Spleen (tissue), 11 donors: Measurements from ENCODE around the gene FAF1. TPM values are rescaled to one million over a fixed set of nuclear protein-coding genes. Genes with fewer than 3 reads are reported as not detected.
"Not testable (repeated sequence)": the region's sequence is repeated elsewhere in the genome, so short reads cannot be mapped to it uniquely, and the experiment has no call there.

Experiments
- DNase-seq: peaks from one replicate; pipeline ENCODE4 v3.0.0-alpha.2; 2020
- H3K27ac ChIP-seq, 8 donors: fragments of 200-600 bp; sonication (generic) in 7 of 8; 1 replicate in 4 of 8; 2 replicates in 4 of 8; pipeline versions ENCODE4 v1.5.0 to v1.8.0; 2016 to 2021; ENCODE audit warnings: inconsistent platforms in 4 of 8, mild to moderate bottlenecking in 4 of 8, moderate library complexity in 1 of 8
- H3K27me3 ChIP-seq, 7 donors: fragments of 200-600 bp; sonication (generic) in 6 of 7; replicated peaks in 1 of 7; 1 replicate in 4 of 7; 2 replicates in 3 of 7; pipeline versions ENCODE4 v1.5.0 to v1.8.0; 2016 to 2021; ENCODE audit warnings: inconsistent platforms in 3 of 7, mild to moderate bottlenecking in 1 of 7
- H3K36me3 ChIP-seq, 6 donors: fragments of 200-600 bp; sonication (generic) in 5 of 6; 1 replicate in 4 of 6; 2 replicates in 2 of 6; pipeline versions ENCODE4 v1.5.0 to v1.8.0; 2016 to 2021; ENCODE audit warnings: inconsistent platforms in 2 of 6
- H3K4me1 ChIP-seq, 6 donors: fragments of 200-600 bp; sonication (generic) in 5 of 6; 1 replicate in 3 of 6; 2 replicates in 3 of 6; pipeline versions ENCODE4 v1.5.0 to v1.8.0; 2016 to 2021; ENCODE audit warnings: inconsistent platforms in 3 of 6
- H3K4me3 ChIP-seq, 8 donors: fragments of 200-600 bp; sonication (generic) in 7 of 8; 1 replicate in 4 of 8; 2 replicates in 4 of 8; pipeline versions ENCODE4 v1.5.0 to v1.8.0; 2016 to 2021; ENCODE audit warnings: inconsistent platforms in 4 of 8, mild to moderate bottlenecking in 4 of 8, moderate library complexity in 2 of 8
- H3K9me3 ChIP-seq, 8 donors: fragments of 200-600 bp; sonication (generic) in 7 of 8; 1 replicate in 4 of 8; 2 replicates in 4 of 8; pipeline versions ENCODE4 v1.5.0 to v1.8.0; 2016 to 2021; ENCODE audit warnings: inconsistent platforms in 4 of 8
- POLR2A ChIP-seq, 3 donors: fragments of 450-650 bp; IDR thresholded peaks; one replicate each; pipeline ENCODE4 v1.5.1; 2017; ENCODE audit warnings: antibody characterized with exemption in 3 of 3, mild to moderate bottlenecking in 1 of 3
- POLR2AphosphoS5 ChIP-seq, 3 donors: sonication (generic); formaldehyde crosslinking; IDR thresholded peaks; one replicate each; pipeline ENCODE4 v1.5.1; 2017; ENCODE audit warnings: antibody characterized with exemption in 3 of 3
- WGBS, 5 donors: extraction: QIAGEN DNeasy Blood & Tissue Kit in 3 of 5; methylation state at CpG; one replicate each; pipeline versions ENCODE4 v1.1.5 to v1.1.7; 2013 to 2018; 5-methylcytosine and 5-hydroxymethylcytosine counted together
- intact Hi-C: fragments of 100-400 bp; cut with DNase I; formaldehyde crosslinking; loops from one replicate; pipeline ENCODE4 v1.15.0; 2023; ENCODE audit warnings: low total_unique reads
- polyA plus RNA-seq, 3 donors: library from polyadenylated mRNA; stranded (reverse); fragments of 200-250 nt; gene quantifications; one replicate each; pipeline ENCODE4 v1.2.1, GENCODE V29; 2013
- total RNA-seq, 7 donors: library from RNA; depleted of rRNA in 3 of 7; stranded (reverse); fragments of >200 nt in 3 of 7; fragmentation: NEBNext Ultra II Directional in 4 of 7; extraction: Animal tissue kit (Norgen Biotek cat#: 25700) in 4 of 7; gene quantifications; one replicate each; pipeline versions ENCODE4 v1.1.0 to v1.2.1, GENCODE V29; 2016 to 2021
- TF ChIP-seq, protein P1 (sequence below), 11 experiments: fragments of 200-600 bp in 7 of 11; fragments of 450-650 bp in 4 of 11; sonication (generic) in 4 of 11; IDR thresholded peaks in 8 of 11; conservative IDR thresholded peaks in 3 of 11; 1 replicate in 7 of 11; 2 replicates in 4 of 11; pipeline versions ENCODE4 v1.4.0 to v1.8.0; 2016 to 2021; ENCODE audit warnings: antibody characterized with exemption in 11 of 11, inconsistent platforms in 4 of 11, mild to moderate bottlenecking in 1 of 11
- donor health status: healthy with polysubstance abuse.
- donor health status: DM: no; HTN: no; CAD: no; lungs with moderate emphysema.
- donor health status: DM: no; HTN: no; CAD: no.
- donor health status: Bipolar disorder and iron deficiency.
- donor health status: healthy.
- donor health status: DM: no; HTN: no; CAD: no.
- donor health status: DM: yes; HTN: yes; CAD: no.

Gene FAF1
- total and polyA plus RNA-seq, 10 donors: 16.7 to 58.7 (median 40.0) TPM

DNA sequence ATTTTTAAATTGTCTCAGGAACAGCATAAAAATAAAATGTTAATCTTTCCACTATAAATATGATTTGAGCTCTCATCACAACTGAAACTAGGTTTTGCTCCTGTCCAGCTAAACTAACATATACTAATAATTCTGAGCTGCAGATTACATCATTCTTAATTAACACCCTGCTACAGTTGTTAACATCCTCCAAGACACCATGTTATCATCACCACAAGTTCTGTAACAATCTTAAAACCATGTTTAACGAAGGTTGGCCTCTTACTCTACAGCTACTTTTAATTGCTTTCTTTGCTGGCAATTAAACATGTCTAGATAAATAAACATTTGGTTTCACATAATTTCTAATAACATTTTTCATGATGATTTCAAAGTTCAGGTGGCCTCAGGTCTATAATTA, 240.9 kb downstream of the FAF1 start:
- Histone ChIP-seq H3K27ac (no peak overlapping the region), H3K9me3 (peaks cover 0 to 8% (median 5%) of the 10 kb centered on the region in 8 donors), H3K4me3 (no peak overlapping the region), H3K27me3 (no peaks in the 10 kb centered on the region), H3K4me1 (peaks cover 0 to 26% (median 11%) of the 10 kb centered on the region in 6 donors), H3K36me3 (peaks cover 0 to 18% (median 0%) of the 10 kb centered on the region in 6 donors)
- intact Hi-C loops: no loop called here
- WGBS, 5 donors: 92 to 96% (median 95%) methylated on average over 1 of the region's 1 CpG
- TF ChIP-seq POLR2A (IDR thresholded peaks at IDR 0.05) (no peak), POLR2AphosphoS5 (IDR thresholded peaks at IDR 0.05) (no peak)
- TF ChIP-seq, protein P1, sequence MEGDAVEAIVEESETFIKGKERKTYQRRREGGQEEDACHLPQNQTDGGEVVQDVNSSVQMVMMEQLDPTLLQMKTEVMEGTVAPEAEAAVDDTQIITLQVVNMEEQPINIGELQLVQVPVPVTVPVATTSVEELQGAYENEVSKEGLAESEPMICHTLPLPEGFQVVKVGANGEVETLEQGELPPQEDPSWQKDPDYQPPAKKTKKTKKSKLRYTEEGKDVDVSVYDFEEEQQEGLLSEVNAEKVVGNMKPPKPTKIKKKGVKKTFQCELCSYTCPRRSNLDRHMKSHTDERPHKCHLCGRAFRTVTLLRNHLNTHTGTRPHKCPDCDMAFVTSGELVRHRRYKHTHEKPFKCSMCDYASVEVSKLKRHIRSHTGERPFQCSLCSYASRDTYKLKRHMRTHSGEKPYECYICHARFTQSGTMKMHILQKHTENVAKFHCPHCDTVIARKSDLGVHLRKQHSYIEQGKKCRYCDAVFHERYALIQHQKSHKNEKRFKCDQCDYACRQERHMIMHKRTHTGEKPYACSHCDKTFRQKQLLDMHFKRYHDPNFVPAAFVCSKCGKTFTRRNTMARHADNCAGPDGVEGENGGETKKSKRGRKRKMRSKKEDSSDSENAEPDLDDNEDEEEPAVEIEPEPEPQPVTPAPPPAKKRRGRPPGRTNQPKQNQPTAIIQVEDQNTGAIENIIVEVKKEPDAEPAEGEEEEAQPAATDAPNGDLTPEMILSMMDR (IDR thresholded peaks at IDR 0.05 in 8 of 11, conservative IDR thresholded peaks at IDR 0.05 in 3 of 11): no peak
- DNase-seq: no peak

DNA sequence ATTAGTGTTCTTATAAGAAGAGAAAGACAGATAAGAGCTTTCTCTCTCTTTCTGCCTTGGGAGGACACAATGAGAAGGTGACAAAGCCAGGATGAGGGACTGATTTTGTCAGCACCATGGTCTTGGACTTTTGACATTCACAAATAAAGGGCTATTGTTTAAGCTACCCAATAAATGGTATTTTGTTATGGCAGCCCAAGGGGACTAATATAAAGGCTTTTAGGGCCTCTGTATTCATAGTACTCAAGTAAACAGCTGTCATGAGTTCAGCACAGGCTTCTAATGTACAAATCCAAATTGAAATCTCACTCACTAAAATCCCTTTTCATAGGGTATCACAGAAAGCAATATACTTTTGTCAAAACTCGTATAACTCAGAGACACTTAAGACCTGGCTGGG, 242.7 kb downstream of the FAF1 start:
- WGBS, 5 donors: 90 to 100% (median 99%) methylated on average over 1 of the region's 1 CpG
- no peaks in the 10 kb centered on the region for H3K27me3 ChIP-seq
- peaks cover 0 to 18% (median 0%) of the 10 kb centered on the region in 6 donors for H3K36me3 ChIP-seq
- H3K4me3 ChIP-seq: no peak overlapping the region
- TF ChIP-seq POLR2A (IDR thresholded peaks at IDR 0.05): no peak
- TF ChIP-seq, protein P1 (IDR thresholded peaks at IDR 0.05 in 8 of 11, conservative IDR thresholded peaks at IDR 0.05 in 3 of 11): no peak
- no peak for TF ChIP-seq POLR2AphosphoS5 (IDR thresholded peaks at IDR 0.05)
- DNase-seq: no peak
- peaks cover 0 to 8% (median 5%) of the 10 kb centered on the region in 8 donors for H3K9me3 ChIP-seq
- H3K27ac ChIP-seq: no peak overlapping the region
- intact Hi-C loops: no loop called here
- H3K4me1 ChIP-seq: peaks cover 0 to 8% (median 0%) of the 10 kb centered on the region in 6 donors

DNA sequence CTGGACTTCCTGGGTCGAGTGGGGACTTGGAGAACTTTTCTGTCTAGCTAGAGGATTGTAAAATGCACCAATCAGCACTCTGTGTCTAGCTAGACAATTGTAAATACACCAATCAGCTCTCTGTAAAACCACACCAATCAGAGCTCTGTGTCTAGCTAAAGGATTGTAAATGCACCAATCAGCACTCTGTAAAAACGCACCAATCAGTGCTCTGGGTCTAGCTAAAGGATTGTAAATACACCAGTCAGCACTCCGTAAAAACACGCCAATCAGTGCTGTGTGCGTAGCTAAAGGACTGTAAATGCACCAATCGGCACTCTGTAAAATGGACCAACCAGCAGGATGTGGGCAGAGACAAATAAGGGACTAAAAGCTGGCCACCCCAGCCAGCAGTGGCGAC, 243.6 kb downstream of the FAF1 start:
- WGBS, 5 donors: 95 to 98% (median 97%) methylated on average over 7 of the region's 7 CpGs
- H3K9me3 ChIP-seq, DNase-seq, H3K27ac ChIP-seq, H3K4me1 ChIP-seq, intact Hi-C loops, H3K4me3 ChIP-seq, H3K27me3 ChIP-seq: not testable (repeated sequence)
- peaks cover 0 to 18% (median 0%) of the 10 kb centered on the region in 6 donors for H3K36me3 ChIP-seq

DNA sequence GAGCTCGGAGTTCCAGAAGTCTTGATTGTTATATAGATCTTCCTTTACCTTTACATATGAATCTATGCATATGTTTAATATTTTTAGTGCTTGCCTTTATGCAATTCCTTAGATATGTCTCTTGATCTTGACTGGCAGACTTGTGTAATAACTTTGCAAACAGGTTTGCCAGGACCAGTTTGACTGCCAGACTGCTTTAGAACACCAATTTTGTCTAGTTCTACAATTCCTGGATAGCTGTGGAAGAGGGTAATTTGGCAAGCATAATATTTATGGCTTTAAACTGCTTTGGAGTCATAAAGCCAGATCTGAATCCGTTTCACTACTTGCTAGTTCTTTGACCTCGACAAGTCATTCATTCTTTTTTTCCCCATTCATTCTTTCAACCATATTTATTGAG, 250.0 kb downstream of the FAF1 start:
- H3K27me3 ChIP-seq: no peaks in the 10 kb centered on the region
- intact Hi-C loops: no loop called here
- H3K27ac ChIP-seq: no peak overlapping the region
- WGBS, 5 donors: 90 to 99% (median 94%) methylated on average over 3 of the region's 3 CpGs
- no peaks in the 10 kb centered on the region for H3K4me1 ChIP-seq
- no peaks in the 10 kb centered on the region for H3K36me3 ChIP-seq
- DNase-seq: no peak
- no peak overlapping the region for H3K4me3 ChIP-seq
- H3K9me3 ChIP-seq: no peaks in the 10 kb centered on the region
- TF ChIP-seq POLR2AphosphoS5 (IDR thresholded peaks at IDR 0.05): no peak
- no peak for TF ChIP-seq POLR2A (IDR thresholded peaks at IDR 0.05)
- TF ChIP-seq, protein P1 (IDR thresholded peaks at IDR 0.05 in 8 of 11, conservative IDR thresholded peaks at IDR 0.05 in 3 of 11): no peak

DNA sequence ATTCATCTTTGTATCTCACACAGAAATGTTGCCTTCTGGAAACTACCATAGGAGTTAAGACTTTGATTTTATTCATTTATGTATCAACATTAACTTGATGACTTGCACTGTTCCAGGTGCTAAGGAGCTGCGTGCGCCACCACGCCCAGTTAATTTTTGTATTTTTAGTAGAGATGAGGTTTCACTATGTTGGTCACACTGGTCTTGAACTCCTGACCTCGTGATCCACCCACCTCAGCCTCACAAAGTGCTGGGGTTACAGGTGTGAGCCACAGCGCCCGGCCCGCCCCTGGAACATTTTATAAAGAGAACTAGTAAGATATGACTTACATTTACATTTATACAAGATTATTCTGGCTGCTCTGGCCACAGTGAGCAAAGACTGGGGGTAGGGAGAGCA, 252.2 kb downstream of the FAF1 start:
- WGBS, 5 donors: 83 to 93% (median 89%) methylated on average over 7 of the region's 7 CpGs
- H3K9me3 ChIP-seq: no peaks in the 10 kb centered on the region
- H3K36me3 ChIP-seq: no peaks in the 10 kb centered on the region
- intact Hi-C loops: no loop called here
- H3K27me3 ChIP-seq: no peaks in the 10 kb centered on the region
- DNase-seq: no peak
- no peak overlapping the region for H3K4me3 ChIP-seq
- peaks cover 0 to 8% (median 0%) of the 10 kb centered on the region in 6 donors for H3K4me1 ChIP-seq
- no peak overlapping the region for H3K27ac ChIP-seq
- TF ChIP-seq, protein P1 (IDR thresholded peaks at IDR 0.05 in 8 of 11, conservative IDR thresholded peaks at IDR 0.05 in 3 of 11): no peak
- TF ChIP-seq POLR2AphosphoS5 (IDR thresholded peaks at IDR 0.05) (no peak), POLR2A (IDR thresholded peaks at IDR 0.05) (no peak)
